Hepatocyte (in vitro differentiated cells): ENCODE measurements around the gene C9orf40. TPM values are rescaled to one million over a fixed set of nuclear protein-coding genes. Genes with fewer than 3 reads are reported as not detected.

ENCODE experiments used
- DNase-seq: peaks from one replicate; pipeline ENCODE4 v3.0.0-alpha.2; 2016; ENCODE audit warnings: low spot score
- H2AFZ ChIP-seq: fragments of 200-600 bp; sonication (generic); 2 replicates; pipeline ENCODE4 v1.6.0; 2016; ENCODE audit warnings: antibody characterized with exemption, mild to moderate bottlenecking
- H3K27ac ChIP-seq: fragments of 200-600 bp; sonication (generic); 2 replicates; pipeline ENCODE4 v1.5.1; 2016; ENCODE audit warnings: mild to moderate bottlenecking
- H3K27me3 ChIP-seq: fragments of 200-600 bp; sonication (generic); 2 replicates; pipeline ENCODE4 v1.6.1; 2016
- H3K36me3 ChIP-seq: fragments of 200-600 bp; sonication (generic); replicated peaks from 2 replicates; pipeline ENCODE4 v1.5.1; 2016; ENCODE audit warnings: low read depth; ENCODE audit not compliant: insufficient read depth
- H3K4me1 ChIP-seq: fragments of 200-600 bp; sonication (generic); 2 replicates; pipeline ENCODE4 v1.5.1; 2016; ENCODE audit warnings: mild to moderate bottlenecking, moderate library complexity; ENCODE audit not compliant: insufficient read depth
- H3K4me2 ChIP-seq: fragments of 200-600 bp; sonication (generic); 2 replicates; pipeline ENCODE4 v1.6.0; 2016
- H3K4me3 ChIP-seq: fragments of 200-600 bp; sonication (generic); 2 replicates; pipeline ENCODE4 v1.5.1; 2016; ENCODE audit warnings: mild to moderate bottlenecking
- H3K79me2 ChIP-seq: fragments of 200-600 bp; sonication (generic); 2 replicates; pipeline ENCODE4 v1.6.0; 2017; ENCODE audit warnings: mild to moderate bottlenecking
- H3K9me2 ChIP-seq: fragments of 200-600 bp; sonication (generic); replicated peaks from 2 replicates; pipeline ENCODE4 v1.6.0; 2017; ENCODE audit warnings: mild to moderate bottlenecking; ENCODE audit not compliant: insufficient read depth
- H3K9me3 ChIP-seq: fragments of 200-600 bp; sonication (generic); 2 replicates; pipeline ENCODE4 v1.5.1; 2016; ENCODE audit warnings: low read depth, mild to moderate bottlenecking
- H4K20me1 ChIP-seq: fragments of 200-600 bp; sonication (generic); 2 replicates; pipeline ENCODE4 v1.6.0; 2016; ENCODE audit warnings: mild to moderate bottlenecking; ENCODE audit not compliant: insufficient read depth, poor library complexity, severe bottlenecking
- CTCF ChIP-seq: fragments of 200-600 bp; sonication (generic); IDR thresholded peaks from 2 replicates; pipeline ENCODE4 v1.5.1; 2016; ENCODE audit warnings: antibody characterized with exemption, mild to moderate bottlenecking; ENCODE audit not compliant: poor library complexity
- EZH2 ChIP-seq: fragments of 200-600 bp; sonication (generic); IDR thresholded peaks from 2 replicates; pipeline ENCODE4 v1.6.1; 2016; ENCODE audit warnings: antibody characterized with exemption, mild to moderate bottlenecking, borderline replicate concordance
- EZH2phosphoT487 ChIP-seq: fragments of 200-600 bp; sonication (generic); IDR thresholded peaks from one replicate; pipeline ENCODE4 v1.6.1; 2018; ENCODE audit warnings: antibody characterized with exemption, mild to moderate bottlenecking, low read depth, moderate library complexity; ENCODE audit not compliant: unreplicated experiment, severe bottlenecking
- WGBS: methylation state at CpG from one replicate; pipeline ENCODE4 v1.1.6; 2016; ENCODE audit warnings: low lambda C conversion rate; ENCODE audit errors: missing lambda C conversion rate; 5-methylcytosine and 5-hydroxymethylcytosine counted together
- polyA plus RNA-seq: library from polyadenylated mRNA; unstranded; fragments of >200 nt; fragmentation: Nextera tagmentation; extraction: Ambion mirVana; gene quantifications from 2 replicates; pipeline ENCODE4 v1.2.1, GENCODE V29; 2016
- total RNA-seq: library from RNA; depleted of rRNA; stranded (reverse); fragments of >200 nt; gene quantifications from 2 replicates; pipeline ENCODE4 v1.2.3, GENCODE V29; 2014

Gene C9orf40
- total and polyA plus RNA-seq, 2 experiments from 2014 or later: 13.0 to 17.4 TPM

DNA sequence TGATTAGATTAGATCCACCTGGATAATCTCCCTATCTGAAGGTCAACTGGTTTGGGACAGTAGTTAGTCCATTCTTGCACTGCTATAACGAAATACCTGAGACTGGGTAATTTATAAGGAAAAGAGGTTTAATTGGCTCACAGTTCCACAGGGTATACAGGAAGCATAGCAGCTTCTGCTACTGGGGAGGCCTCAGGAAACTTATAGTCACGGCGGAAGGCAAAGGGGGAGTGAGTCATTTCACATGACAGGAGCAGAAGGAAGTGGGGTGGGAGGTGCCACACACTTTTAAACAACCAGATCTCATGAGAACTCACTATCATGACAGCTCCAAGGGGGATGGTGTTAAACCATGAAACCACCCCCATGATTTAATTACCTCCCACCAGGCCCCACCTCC is 9.9 kb downstream of the C9orf40 start:
- Histone ChIP-seq H2AFZ (no peak overlapping the region), H3K79me2 (no peaks in the 10 kb centered on the region), H4K20me1 (no peaks in the 10 kb centered on the region), H3K4me1 (no peaks in the 10 kb centered on the region), H3K27me3 (no peaks in the 10 kb centered on the region), H3K9me2 (no peaks in the 10 kb centered on the region), H3K4me3 (no peak overlapping the region), H3K27ac (peak overlapping the region; percentile 37), H3K36me3 (no peaks in the 10 kb centered on the region), H3K4me2 (no peak overlapping the region), H3K9me3 (no peaks in the 10 kb centered on the region)
- DNase-seq: peak; percentile 20
- WGBS: 56% methylated on average over 3 of the region's 3 CpGs
- TF ChIP-seq EZH2phosphoT487 (no peak), CTCF (no peak), EZH2 (no peak)

- Histone ChIP-seq H3K27me3 (no peaks in the 10 kb centered on the region), H2AFZ (no peak overlapping the region), H3K9me3 (no peaks in the 10 kb centered on the region), H3K27ac (no peak overlapping the region), H3K4me1 (no peaks in the 10 kb centered on the region), H4K20me1 (no peaks in the 10 kb centered on the region), H3K9me2 (no peaks in the 10 kb centered on the region), H3K4me2 (no peak overlapping the region), H3K4me3 (no peak overlapping the region), H3K79me2 (no peaks in the 10 kb centered on the region), H3K36me3 (no peaks in the 10 kb centered on the region)
- WGBS: 65% methylated on average over 4 of the region's 4 CpGs
- peak; percentile 18 for DNase-seq
- TF ChIP-seq EZH2 (no peak), CTCF (peak; percentile 15)
These were observed 12.1 kb downstream of the C9orf40 start for GRCh38 chr9:74940600-74940999.

- no peak for TF ChIP-seq CTCF
- no peak for TF ChIP-seq EZH2
- TF ChIP-seq EZH2phosphoT487: no peak
- H3K4me2 ChIP-seq: no peak overlapping the region
- no peaks in the 10 kb centered on the region for H3K4me1 ChIP-seq
- no peak for DNase-seq
- no peak overlapping the region for H3K4me3 ChIP-seq
- H3K79me2 ChIP-seq: no peaks in the 10 kb centered on the region
- H3K27ac ChIP-seq: no peak overlapping the region
- no peaks in the 10 kb centered on the region for H3K27me3 ChIP-seq
- H4K20me1 ChIP-seq: no peaks in the 10 kb centered on the region
- no peaks in the 10 kb centered on the region for H3K9me3 ChIP-seq
- H3K36me3 ChIP-seq: no peaks in the 10 kb centered on the region
- WGBS: 93% methylated on average over 8 of the region's 8 CpGs
- no peak overlapping the region for H2AFZ ChIP-seq
- H3K9me2 ChIP-seq: no peaks in the 10 kb centered on the region
These were observed 17.7 kb downstream of the C9orf40 start for GRCh38 chr9:74935008-74935407.

DNA sequence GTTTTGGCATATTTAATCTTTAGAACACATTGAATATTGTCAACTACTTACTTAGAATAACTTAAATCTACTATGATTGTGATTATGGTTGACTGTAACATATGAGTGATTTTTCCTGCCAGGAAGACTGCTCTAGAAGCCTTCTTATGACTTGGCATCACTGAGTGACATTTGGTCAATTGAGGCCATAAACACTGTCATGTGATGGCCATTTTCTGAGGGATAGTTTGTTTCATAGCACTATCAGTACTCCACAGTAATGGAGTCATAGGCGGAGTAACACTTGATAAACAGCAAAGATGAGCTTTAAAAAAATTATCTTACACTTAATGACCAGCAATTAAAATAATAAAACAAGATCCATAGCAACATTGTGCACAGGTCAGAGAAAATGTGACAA is 31.0 kb downstream of the C9orf40 start:
- Histone ChIP-seq H3K36me3 (no peaks in the 10 kb centered on the region), H4K20me1 (no peaks in the 10 kb centered on the region), H3K4me1 (no peaks in the 10 kb centered on the region), H3K4me2 (no peak overlapping the region), H3K27ac (peak overlapping the region; percentile 28), H2AFZ (no peak overlapping the region), H3K9me2 (no peaks in the 10 kb centered on the region), H3K27me3 (no peaks in the 10 kb centered on the region), H3K4me3 (no peak overlapping the region), H3K9me3 (no peaks in the 10 kb centered on the region), H3K79me2 (no peaks in the 10 kb centered on the region)
- DNase-seq: peak; percentile 14
- 88% methylated on average over 1 of the region's 1 CpG for WGBS
- no peak for TF ChIP-seq EZH2phosphoT487
- no peak for TF ChIP-seq EZH2
- TF ChIP-seq CTCF: no peak
